ENCODE measurements around the gene GPX7.

DNA sequence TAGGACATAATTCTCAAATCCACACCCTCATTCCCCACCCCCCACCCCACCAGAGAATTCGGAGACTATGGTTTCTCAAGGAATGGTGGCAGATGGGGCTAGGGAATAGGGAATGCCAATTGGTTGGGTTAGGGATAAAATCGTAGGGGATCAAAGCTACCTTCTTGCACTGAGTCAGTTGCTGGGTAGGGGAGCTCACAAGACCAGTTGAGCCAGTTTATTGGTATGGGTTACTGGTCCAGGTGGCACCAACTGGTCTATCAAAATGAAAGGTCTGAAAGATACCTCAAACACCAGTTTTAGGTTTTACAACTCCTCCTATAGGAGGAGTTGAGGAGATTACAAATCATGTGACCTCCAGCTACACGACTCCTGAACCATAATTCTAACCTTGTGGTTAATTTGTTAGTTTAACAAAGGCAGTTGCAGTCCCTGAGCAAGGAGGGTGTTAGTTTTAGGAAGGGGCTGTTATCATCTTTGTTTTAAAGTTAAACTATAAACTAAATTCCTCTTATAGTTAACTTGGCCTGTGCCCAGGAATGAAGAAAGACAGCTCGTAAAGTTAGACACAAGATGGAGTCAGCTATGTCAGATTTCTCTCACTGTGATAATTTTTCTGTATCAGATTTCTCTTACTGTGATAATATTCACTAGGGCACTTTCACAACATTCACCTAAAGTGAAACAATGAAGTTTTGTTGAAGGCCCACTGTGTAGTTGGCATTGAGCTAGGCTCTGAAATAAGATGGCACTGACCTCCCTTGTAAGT lies 33.3 kb downstream of the GPX7 start:
- TF ChIP-seq, protein P1, sequence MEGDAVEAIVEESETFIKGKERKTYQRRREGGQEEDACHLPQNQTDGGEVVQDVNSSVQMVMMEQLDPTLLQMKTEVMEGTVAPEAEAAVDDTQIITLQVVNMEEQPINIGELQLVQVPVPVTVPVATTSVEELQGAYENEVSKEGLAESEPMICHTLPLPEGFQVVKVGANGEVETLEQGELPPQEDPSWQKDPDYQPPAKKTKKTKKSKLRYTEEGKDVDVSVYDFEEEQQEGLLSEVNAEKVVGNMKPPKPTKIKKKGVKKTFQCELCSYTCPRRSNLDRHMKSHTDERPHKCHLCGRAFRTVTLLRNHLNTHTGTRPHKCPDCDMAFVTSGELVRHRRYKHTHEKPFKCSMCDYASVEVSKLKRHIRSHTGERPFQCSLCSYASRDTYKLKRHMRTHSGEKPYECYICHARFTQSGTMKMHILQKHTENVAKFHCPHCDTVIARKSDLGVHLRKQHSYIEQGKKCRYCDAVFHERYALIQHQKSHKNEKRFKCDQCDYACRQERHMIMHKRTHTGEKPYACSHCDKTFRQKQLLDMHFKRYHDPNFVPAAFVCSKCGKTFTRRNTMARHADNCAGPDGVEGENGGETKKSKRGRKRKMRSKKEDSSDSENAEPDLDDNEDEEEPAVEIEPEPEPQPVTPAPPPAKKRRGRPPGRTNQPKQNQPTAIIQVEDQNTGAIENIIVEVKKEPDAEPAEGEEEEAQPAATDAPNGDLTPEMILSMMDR (conservative IDR thresholded peaks at IDR 0.05; ENCODE audit: low read depth, low read length): no peak
- TF ChIP-seq EZH2 (IDR thresholded peaks at IDR 0.05; ENCODE audit: low read length, unreplicated experiment): no peak
- TF ChIP-seq EZH2phosphoT487 (IDR thresholded peaks at IDR 0.05; ENCODE audit: borderline replicate concordance, low read length): no peak
